ENCODE measurements around the gene MLLT6. TPM values are rescaled to one million over a fixed set of nuclear protein-coding genes. Genes with fewer than 3 reads are reported as not detected.

Gene MLLT6
- total and polyA plus RNA-seq, 2 of the 13 experiments (the other 11 are each of a cell fraction or from before 2014, with no cell fraction given): 50.7 to 69.5 TPM

DNA sequence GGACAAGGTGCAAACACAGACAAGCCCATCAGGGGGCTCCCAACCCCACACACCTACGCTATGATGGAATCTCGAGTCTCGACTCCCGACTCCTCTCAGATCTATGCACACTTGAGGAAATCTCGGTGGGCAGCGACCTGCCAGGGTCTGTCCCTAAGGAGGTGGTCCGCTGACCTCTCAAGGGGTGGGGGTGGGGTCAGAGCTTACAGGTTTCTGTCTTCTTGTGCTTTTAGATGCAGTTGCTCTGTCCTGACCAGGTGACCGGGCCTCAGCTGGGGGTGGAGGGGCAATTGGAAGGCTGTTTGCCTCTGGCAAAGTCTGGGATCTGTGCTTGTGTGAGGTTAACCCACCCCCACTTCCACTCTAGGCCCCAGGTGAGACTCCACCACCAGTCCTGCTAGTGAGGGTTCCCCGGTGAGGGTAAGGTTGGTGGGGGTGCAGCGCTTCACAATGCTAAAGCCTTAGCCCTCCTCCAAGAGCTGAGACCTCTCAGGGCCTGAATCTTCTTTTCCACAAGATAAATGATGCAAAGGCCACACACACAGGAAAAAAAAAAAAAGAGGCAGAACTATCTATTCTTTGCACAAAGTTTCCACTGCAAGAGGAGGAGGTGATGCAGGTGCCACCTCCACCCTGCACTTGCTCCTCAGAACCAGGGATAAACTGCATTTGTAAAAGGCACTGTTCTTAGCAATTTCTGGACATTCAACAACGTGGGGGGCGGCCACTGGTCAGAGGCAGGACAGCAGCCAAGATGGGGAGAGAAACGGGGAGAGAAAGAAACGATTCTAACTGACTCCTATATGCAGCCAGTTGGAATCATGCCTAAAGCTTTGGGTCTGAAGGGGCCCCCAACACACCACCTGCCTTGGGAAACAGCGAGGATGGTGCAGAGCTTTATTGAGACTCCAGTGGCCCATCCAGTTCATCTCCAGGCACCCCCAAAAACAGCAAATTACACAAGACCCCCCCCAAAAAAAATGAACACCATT lies 29.2 kb downstream of the MLLT6 start (continued):
- TF ChIP-seq JARID2 (CRISPR knock-in tag; IDR thresholded peaks at IDR 0.05; ENCODE audit: insufficient replicate concordance): no peak
- TF ChIP-seq, protein P1, sequence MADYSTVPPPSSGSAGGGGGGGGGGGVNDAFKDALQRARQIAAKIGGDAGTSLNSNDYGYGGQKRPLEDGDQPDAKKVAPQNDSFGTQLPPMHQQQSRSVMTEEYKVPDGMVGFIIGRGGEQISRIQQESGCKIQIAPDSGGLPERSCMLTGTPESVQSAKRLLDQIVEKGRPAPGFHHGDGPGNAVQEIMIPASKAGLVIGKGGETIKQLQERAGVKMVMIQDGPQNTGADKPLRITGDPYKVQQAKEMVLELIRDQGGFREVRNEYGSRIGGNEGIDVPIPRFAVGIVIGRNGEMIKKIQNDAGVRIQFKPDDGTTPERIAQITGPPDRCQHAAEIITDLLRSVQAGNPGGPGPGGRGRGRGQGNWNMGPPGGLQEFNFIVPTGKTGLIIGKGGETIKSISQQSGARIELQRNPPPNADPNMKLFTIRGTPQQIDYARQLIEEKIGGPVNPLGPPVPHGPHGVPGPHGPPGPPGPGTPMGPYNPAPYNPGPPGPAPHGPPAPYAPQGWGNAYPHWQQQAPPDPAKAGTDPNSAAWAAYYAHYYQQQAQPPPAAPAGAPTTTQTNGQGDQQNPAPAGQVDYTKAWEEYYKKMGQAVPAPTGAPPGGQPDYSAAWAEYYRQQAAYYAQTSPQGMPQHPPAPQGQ (CRISPR knock-in tag; IDR thresholded peaks at IDR 0.05; ENCODE audit: borderline replicate concordance): no peak
- TF ChIP-seq ZNF768 (CRISPR knock-in tag; IDR thresholded peaks at IDR 0.05): no peak
- no peak for TF ChIP-seq GTF2F1 (IDR thresholded peaks at IDR 0.05; ENCODE audit: low read length)
- 0 out of 2 replicates have a peak, but pooled peaks have one; percentile 27 for TF ChIP-seq AKAP8 (CRISPR knock-in tag; IDR thresholded peaks at IDR 0.05)
- TF ChIP-seq, protein P2, sequence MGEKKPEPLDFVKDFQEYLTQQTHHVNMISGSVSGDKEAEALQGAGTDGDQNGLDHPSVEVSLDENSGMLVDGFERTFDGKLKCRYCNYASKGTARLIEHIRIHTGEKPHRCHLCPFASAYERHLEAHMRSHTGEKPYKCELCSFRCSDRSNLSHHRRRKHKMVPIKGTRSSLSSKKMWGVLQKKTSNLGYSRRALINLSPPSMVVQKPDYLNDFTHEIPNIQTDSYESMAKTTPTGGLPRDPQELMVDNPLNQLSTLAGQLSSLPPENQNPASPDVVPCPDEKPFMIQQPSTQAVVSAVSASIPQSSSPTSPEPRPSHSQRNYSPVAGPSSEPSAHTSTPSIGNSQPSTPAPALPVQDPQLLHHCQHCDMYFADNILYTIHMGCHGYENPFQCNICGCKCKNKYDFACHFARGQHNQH (CRISPR knock-in tag; IDR thresholded peaks at IDR 0.05): no peak
- no peak for TF ChIP-seq NFATC3 (CRISPR knock-in tag; IDR thresholded peaks at IDR 0.05)
- TF ChIP-seq TARDBP (CRISPR knock-in tag; IDR thresholded peaks at IDR 0.05): no peak
- TF ChIP-seq, protein P3, sequence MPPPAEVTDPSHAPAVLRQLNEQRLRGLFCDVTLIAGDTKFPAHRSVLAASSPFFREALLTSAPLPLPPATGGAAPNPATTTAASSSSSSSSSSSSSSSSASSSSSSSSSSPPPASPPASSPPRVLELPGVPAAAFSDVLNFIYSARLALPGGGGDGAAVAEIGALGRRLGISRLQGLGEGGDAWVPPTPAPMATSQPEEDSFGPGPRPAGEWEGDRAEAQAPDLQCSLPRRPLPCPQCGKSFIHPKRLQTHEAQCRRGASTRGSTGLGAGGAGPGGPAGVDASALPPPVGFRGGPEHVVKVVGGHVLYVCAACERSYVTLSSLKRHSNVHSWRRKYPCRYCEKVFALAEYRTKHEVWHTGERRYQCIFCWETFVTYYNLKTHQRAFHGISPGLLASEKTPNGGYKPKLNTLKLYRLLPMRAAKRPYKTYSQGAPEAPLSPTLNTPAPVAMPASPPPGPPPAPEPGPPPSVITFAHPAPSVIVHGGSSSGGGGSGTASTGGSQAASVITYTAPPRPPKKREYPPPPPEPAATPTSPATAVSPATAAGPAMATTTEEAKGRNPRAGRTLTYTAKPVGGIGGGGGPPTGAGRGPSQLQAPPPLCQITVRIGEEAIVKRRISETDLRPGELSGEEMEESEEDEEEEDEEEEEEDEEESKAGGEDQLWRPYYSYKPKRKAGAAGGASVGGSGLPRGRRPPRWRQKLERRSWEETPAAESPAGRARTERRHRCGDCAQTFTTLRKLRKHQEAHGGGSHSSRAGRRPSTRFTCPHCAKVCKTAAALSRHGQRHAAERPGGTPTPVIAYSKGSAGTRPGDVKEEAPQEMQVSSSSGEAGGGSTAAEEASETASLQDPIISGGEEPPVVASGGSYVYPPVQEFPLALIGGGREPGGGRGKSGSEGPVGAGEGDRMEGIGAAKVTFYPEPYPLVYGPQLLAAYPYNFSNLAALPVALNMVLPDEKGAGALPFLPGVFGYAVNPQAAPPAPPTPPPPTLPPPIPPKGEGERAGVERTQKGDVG (CRISPR knock-in tag; IDR thresholded peaks at IDR 0.05; ENCODE audit: borderline replicate concordance): 0 out of 2 replicates have a peak, but pooled peaks have one; percentile 68
- TF ChIP-seq CCDC6 (CRISPR knock-in tag; IDR thresholded peaks at IDR 0.05): no peak
- TF ChIP-seq, protein P4, sequence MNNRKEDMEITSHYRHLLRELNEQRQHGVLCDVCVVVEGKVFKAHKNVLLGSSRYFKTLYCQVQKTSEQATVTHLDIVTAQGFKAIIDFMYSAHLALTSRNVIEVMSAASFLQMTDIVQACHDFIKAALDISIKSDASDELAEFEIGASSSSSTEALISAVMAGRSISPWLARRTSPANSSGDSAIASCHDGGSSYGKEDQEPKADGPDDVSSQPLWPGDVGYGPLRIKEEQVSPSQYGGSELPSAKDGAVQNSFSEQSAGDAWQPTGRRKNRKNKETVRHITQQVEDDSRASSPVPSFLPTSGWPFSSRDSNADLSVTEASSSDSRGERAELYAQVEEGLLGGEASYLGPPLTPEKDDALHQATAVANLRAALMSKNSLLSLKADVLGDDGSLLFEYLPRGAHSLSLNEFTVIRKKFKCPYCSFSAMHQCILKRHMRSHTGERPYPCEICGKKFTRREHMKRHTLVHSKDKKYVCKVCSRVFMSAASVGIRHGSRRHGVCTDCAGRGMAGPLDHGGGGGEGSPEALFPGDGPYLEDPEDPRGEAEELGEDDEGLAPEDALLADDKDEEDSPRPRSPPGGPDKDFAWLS (CRISPR knock-in tag; IDR thresholded peaks at IDR 0.05; ENCODE audit: borderline replicate concordance): no peak
- TF ChIP-seq ZNF615 (CRISPR knock-in tag; IDR thresholded peaks at IDR 0.05; ENCODE audit: borderline replicate concordance): no peak
- TF ChIP-seq ZNF780A (CRISPR knock-in tag; IDR thresholded peaks at IDR 0.05): no peak
- TF ChIP-seq ZFP36L2 (CRISPR knock-in tag; IDR thresholded peaks at IDR 0.05): no peak
- TF ChIP-seq ZNF256 (CRISPR knock-in tag; conservative IDR thresholded peaks at IDR 0.05): no peak
- TF ChIP-seq, protein P5, sequence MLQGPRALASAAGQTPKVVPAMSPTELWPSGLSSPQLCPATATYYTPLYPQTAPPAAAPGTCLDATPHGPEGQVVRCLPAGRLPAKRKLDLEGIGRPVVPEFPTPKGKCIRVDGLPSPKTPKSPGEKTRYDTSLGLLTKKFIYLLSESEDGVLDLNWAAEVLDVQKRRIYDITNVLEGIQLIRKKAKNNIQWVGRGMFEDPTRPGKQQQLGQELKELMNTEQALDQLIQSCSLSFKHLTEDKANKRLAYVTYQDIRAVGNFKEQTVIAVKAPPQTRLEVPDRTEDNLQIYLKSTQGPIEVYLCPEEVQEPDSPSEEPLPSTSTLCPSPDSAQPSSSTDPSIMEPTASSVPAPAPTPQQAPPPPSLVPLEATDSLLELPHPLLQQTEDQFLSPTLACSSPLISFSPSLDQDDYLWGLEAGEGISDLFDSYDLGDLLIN (CRISPR knock-in tag; IDR thresholded peaks at IDR 0.05; ENCODE audit: borderline replicate concordance): no peak
- TF ChIP-seq PPARG (CRISPR knock-in tag; conservative IDR thresholded peaks at IDR 0.05): no peak

All from HepG2 (cell line).